ENCODE measurements around the gene KLHL14.

The KLHL14 gene

GRCh38 chr18:32770054-32770665, 2.7 kb downstream of the KLHL14 start:
- DNase-seq: no peak

- DNase-seq: no peak
Observed at GRCh38 chr18:32769586-32770053, 3.2 kb downstream of the KLHL14 start.

- DNase-seq: no peak
Observed at GRCh38 chr18:32769071-32769585, 3.7 kb downstream of the KLHL14 start.

GRCh38 chr18:32767400-32767799, 5.4 kb downstream of the KLHL14 start:
- no peak for DNase-seq

- DNase-seq: no peak
Observed at GRCh38 chr18:32764611-32765244, 8.1 kb downstream of the KLHL14 start.

GRCh38 chr18:32763293-32763692, 9.5 kb downstream of the KLHL14 start:
- no peak for DNase-seq

GRCh38 chr18:32761231-32761630, 11.6 kb downstream of the KLHL14 start:
- no peak for DNase-seq

GRCh38 chr18:32760391-32760790, 12.4 kb downstream of the KLHL14 start:
- DNase-seq: no peak

GRCh38 chr18:32759611-32760167, 13.1 kb downstream of the KLHL14 start:
- no peak for DNase-seq

- no peak for DNase-seq
Observed at GRCh38 chr18:32754508-32755263, 18.1 kb downstream of the KLHL14 start.

- DNase-seq: no peak
Observed at GRCh38 chr18:32753656-32754260, 19.1 kb downstream of the KLHL14 start.

GRCh38 chr18:32750328-32750727, 22.5 kb downstream of the KLHL14 start:
- no peak for DNase-seq

GRCh38 chr18:32749809-32750208, 23.0 kb downstream of the KLHL14 start:
- no peak for DNase-seq

- no peak for DNase-seq
Observed at GRCh38 chr18:32742579-32742978, 30.2 kb downstream of the KLHL14 start.

- no peak for DNase-seq
Observed at GRCh38 chr18:32735781-32736180, 37.0 kb downstream of the KLHL14 start.

GRCh38 chr18:32734442-32734841, 38.4 kb downstream of the KLHL14 start:
- DNase-seq: no peak

GRCh38 chr18:32732165-32732564, 40.7 kb downstream of the KLHL14 start:
- DNase-seq: no peak

- DNase-seq: no peak
Observed at GRCh38 chr18:32730620-32731091, 42.2 kb downstream of the KLHL14 start.

- DNase-seq: no peak
Observed at GRCh38 chr18:32730068-32730467, 42.8 kb downstream of the KLHL14 start.

- no peak for DNase-seq
Observed at GRCh38 chr18:32724071-32724749, 48.6 kb downstream of the KLHL14 start.

GRCh38 chr18:32722279-32722678, 50.5 kb downstream of the KLHL14 start:
- no peak for DNase-seq

GRCh38 chr18:32717126-32717525, 55.7 kb downstream of the KLHL14 start:
- DNase-seq: no peak
